Measurements from ENCODE around the gene CNTN1. TPM values are rescaled to one million over a fixed set of nuclear protein-coding genes. Genes with fewer than 3 reads are reported as not detected.

Gene CNTN1
- total RNA-seq, 1 experiment from 2014 or later: 6.5 TPM

- no CpG with 5 or more reads among the region's 17 CpGs for WGBS (ENCODE audit: extremely low coverage, insufficient read length, low lambda C conversion rate)
- peaks cover 3% of the 10 kb centered on the region for H3K23me2 ChIP-seq (ENCODE audit: insufficient read length, low read depth, low read length, poor library complexity, severe bottlenecking)
- H3K36me3 Mint-ChIP-seq (ENCODE audit: insufficient read depth in 1 of 3, low read depth in 3 of 3): no peaks in the 10 kb centered on the region
- H3K4ac ChIP-seq (ENCODE audit: low read depth, low read length): no peak overlapping the region
- H2BK5ac ChIP-seq (ENCODE audit: insufficient read length, low read length): no peak overlapping the region
- H3K18ac ChIP-seq (ENCODE audit: insufficient read length, low read depth, low read length): no peak overlapping the region
- H4K20me1 ChIP-seq (ENCODE audit: control insufficient read depth, insufficient read depth, insufficient read length): no peaks in the 10 kb centered on the region
- H3K9me3 Mint-ChIP-seq: no peaks in the 10 kb centered on the region
- H2BK120ac ChIP-seq (ENCODE audit: low read depth, low read length, poor library complexity, severe bottlenecking): no peak overlapping the region
- no peak overlapping the region for H3K27ac ChIP-seq (ENCODE audit: insufficient read length, low read depth, low read length)
- peak overlapping the region; percentile 22 to 49; a peak in 3 of 5 replicates for H3K4me3 Mint-ChIP-seq
- no peak for DNase-seq
- no peak overlapping the region for H3K23ac ChIP-seq (ENCODE audit: insufficient read length, low read depth, low read length)
- H3K9ac ChIP-seq (ENCODE audit: extremely low read depth, insufficient read length, low read length): no peak overlapping the region
- no peaks in the 10 kb centered on the region for H3K9me3 ChIP-seq (ENCODE audit: control insufficient read depth, low read depth, low read length)
- no peak overlapping the region for H3K27ac Mint-ChIP-seq
- no peak for TF ChIP-seq CTCF (conservative IDR thresholded peaks at IDR 0.05)
- no peak overlapping the region for H2BK20ac ChIP-seq (ENCODE audit: low read depth, low read length, poor library complexity, severe bottlenecking)
- no peak overlapping the region for H3K56ac ChIP-seq (ENCODE audit: insufficient read length, low read depth, low read length)
- H4K91ac ChIP-seq (ENCODE audit: insufficient read length, low read depth, low read length): no peak overlapping the region
- peak overlapping the region; percentile 78 for H3K4me2 ChIP-seq (ENCODE audit: insufficient read depth, insufficient read length, low read length)
- no peak overlapping the region for H2AFZ ChIP-seq (ENCODE audit: low read length)
- no peak overlapping the region for H2BK15ac ChIP-seq (ENCODE audit: low read depth, low read length)
- H3K4me1 ChIP-seq (ENCODE audit: insufficient read depth, low read length): peaks cover 3% of the 10 kb centered on the region; the same call in 1 of the 2 replicates
- H3K4me1 Mint-ChIP-seq: peaks cover 21 to 23% of the 10 kb centered on the region in 2 experiments
- no peak overlapping the region for H3T11ph ChIP-seq (ENCODE audit: low read length)
- no peaks in the 10 kb centered on the region for H3K27me3 ChIP-seq (ENCODE audit: insufficient read depth, low read length)
- H3K27me3 Mint-ChIP-seq (ENCODE audit: low read depth): no peaks in the 10 kb centered on the region
- no peak overlapping the region for H2BK12ac ChIP-seq (ENCODE audit: insufficient read length, low read depth, low read length)
- H4K5ac ChIP-seq (ENCODE audit: insufficient read length, low read depth, low read length): no peak overlapping the region
- H4K8ac ChIP-seq (replicated peaks; ENCODE audit: insufficient read length, low read depth, low read length): no peak overlapping the region
- no peak overlapping the region for H2AK5ac ChIP-seq (ENCODE audit: insufficient read length, low read length)
- H3K79me2 ChIP-seq (ENCODE audit: insufficient read depth, low read length): no peaks in the 10 kb centered on the region
- H3K14ac ChIP-seq (ENCODE audit: insufficient read depth, low read length): no peak overlapping the region
- no peaks in the 10 kb centered on the region for H3K79me1 ChIP-seq (ENCODE audit: insufficient read depth, low read depth, low read length, poor library complexity, severe bottlenecking)
Measured at GRCh38 chr12:40827683-40828592, 135.7 kb downstream of the CNTN1 start.

All from H9 (cell line).